ENCODE data around the gene CES3.
"Not testable (repeated sequence)": the region's sequence is repeated elsewhere in the genome, so short reads cannot be mapped to it uniquely, and the experiment has no call there.

Gene CES3

GRCh38 chr16:66972983-66973382 lies 11.9 kb downstream of the CES3 start:
- DNase-seq (ENCODE audit: low spot score), result no peak

GRCh38 chr16:66973716-66974115 lies 12.7 kb downstream of the CES3 start:
- no peak for DNase-seq (ENCODE audit: low spot score)

GRCh38 chr16:66974156-66974931 lies 13.3 kb downstream of the CES3 start:
- not testable (repeated sequence) for DNase-seq (ENCODE audit: low spot score)

- DNase-seq (ENCODE audit: low spot score), result not testable (repeated sequence)
These were observed 13.8 kb downstream of the CES3 start for GRCh38 chr16:66974932-66975246.

GRCh38 chr16:66975302-66975893 lies 14.3 kb downstream of the CES3 start:
- DNase-seq (ENCODE audit: low spot score), result no peak

GRCh38 chr16:66976746-66977145 lies 15.7 kb downstream of the CES3 start:
- no peak for DNase-seq (ENCODE audit: low spot score)

GRCh38 chr16:66977341-66978113 lies 16.5 kb downstream of the CES3 start:
- DNase-seq (ENCODE audit: low spot score), result peak; percentile 83

GRCh38 chr16:66979011-66979717 lies 18.1 kb downstream of the CES3 start:
- no peak for DNase-seq (ENCODE audit: low spot score)

- no peak for DNase-seq (ENCODE audit: low spot score)
These were observed 22.0 kb downstream of the CES3 start for GRCh38 chr16:66983033-66983432.

- DNase-seq (ENCODE audit: low spot score), result no peak
These were observed 23.8 kb downstream of the CES3 start for GRCh38 chr16:66984892-66985311.

GRCh38 chr16:66986559-66986958 lies 25.5 kb downstream of the CES3 start:
- DNase-seq (ENCODE audit: low spot score), result no peak

GRCh38 chr16:66988197-66988788 lies 27.2 kb downstream of the CES3 start, which contains the start of gene CES4A:
Gene CES4A (plus strand): TSS chr16:66988589. CDS start chr16:66988773, 184 bp downstream.
- DNase-seq (ENCODE audit: low spot score), result no peak

- no peak for DNase-seq (ENCODE audit: low spot score)
These were observed 30.5 kb downstream of the CES3 start for GRCh38 chr16:66991545-66992077.

- not testable (repeated sequence) for DNase-seq (ENCODE audit: low spot score)
These were observed 32.5 kb downstream of the CES3 start for GRCh38 chr16:66993558-66993957.

GRCh38 chr16:66996324-66996982 lies 35.4 kb downstream of the CES3 start:
- DNase-seq (ENCODE audit: low spot score), result peak; percentile 100

- peak; percentile 58 for DNase-seq (ENCODE audit: low spot score)
These were observed 35.9 kb downstream of the CES3 start for GRCh38 chr16:66996983-66997358.

- DNase-seq (ENCODE audit: low spot score), result peak; percentile 42
These were observed 39.6 kb downstream of the CES3 start for GRCh38 chr16:67000384-67001351.

- no peak for DNase-seq (ENCODE audit: low spot score)
These were observed 40.7 kb downstream of the CES3 start for GRCh38 chr16:67001726-67002125.

- no peak for DNase-seq (ENCODE audit: low spot score)
These were observed 46.0 kb downstream of the CES3 start for GRCh38 chr16:67006930-67007658.
